IMR-90 (cell line): ENCODE data around the gene KRT6A. TPM values are rescaled to one million over a fixed set of nuclear protein-coding genes. Genes with fewer than 3 reads are reported as not detected.

Experiments used
- ATAC-seq: fragments of 200-7000 bp; cut with Tn5 transposase; 2 replicates; pipeline ENCODE4 v1.9.1; 2020; ENCODE audit warnings: low read depth, mild to moderate bottlenecking, moderate library complexity
- BruUV-seq: library from RNA; stranded (reverse); fragments of 400-500 nt; replicated peaks from 2 replicates; lab custom pipeline; 2021; lab: Mats Ljungman, UMichigan
- CTCF ChIA-PET: fragments of 300-600 bp; formaldehyde crosslinking; extraction: SDS; loops from one replicate; lab custom pipeline; 2021; ENCODE audit warnings: antibody characterized with exemption; lab: Yijun Ruan, JAX
- POLR2A ChIA-PET: fragments of 300-600 bp; sonication (Branson Sonifier 250); formaldehyde crosslinking; loops from one replicate; lab custom pipeline; 2022; ENCODE audit warnings: antibody characterized with exemption; ENCODE audit not compliant: unreplicated experiment; lab: Charles Lee
- DNase-seq: peaks from one replicate; pipeline ENCODE4 v3.0.0; 2013
- H2AFZ ChIP-seq: replicated peaks from 2 replicates; pipeline ENCODE3; 2013; ENCODE audit warnings: low read length, mild to moderate bottlenecking; ENCODE audit not compliant: poor library complexity
- H2AK5ac ChIP-seq: 2 replicates; pipeline ENCODE4 v1.6.1; 2013; ENCODE audit warnings: low read depth, low read length, inconsistent platforms
- H2AK9ac ChIP-seq: replicated peaks from 2 replicates; pipeline ENCODE3; 2013; ENCODE audit warnings: mild to moderate bottlenecking, low read depth, low read length, moderate library complexity; ENCODE audit not compliant: poor library complexity
- H2BK120ac ChIP-seq: 2 replicates; pipeline ENCODE4 v1.6.1; 2013; ENCODE audit warnings: low read depth, low read length, inconsistent platforms
- H2BK15ac ChIP-seq: 3 replicates; pipeline ENCODE4 v1.6.1; 2013; ENCODE audit warnings: low read depth, low read length, inconsistent platforms
- H2BK20ac ChIP-seq: 2 replicates; pipeline ENCODE4 v1.6.1; 2013; ENCODE audit warnings: low read depth, mild to moderate bottlenecking, inconsistent platforms, low read length, moderate library complexity
- H2BK5ac ChIP-seq: 2 replicates; pipeline ENCODE4 v1.6.1; 2013; ENCODE audit warnings: mild to moderate bottlenecking, low read depth, low read length, inconsistent platforms; ENCODE audit not compliant: poor library complexity, severe bottlenecking
- H3K14ac ChIP-seq: replicated peaks from 2 replicates; pipeline ENCODE4 v1.6.1; 2013; ENCODE audit warnings: low read depth, low read length, inconsistent platforms
- H3K18ac ChIP-seq: 2 replicates; pipeline ENCODE4 v1.6.1; 2013; ENCODE audit warnings: low read depth, low read length, control low read depth
- H3K23ac ChIP-seq: 2 replicates; pipeline ENCODE4 v1.6.1; 2013; ENCODE audit warnings: low read depth, low read length, inconsistent platforms
- H3K27ac ChIP-seq: 2 replicates; pipeline ENCODE4 v1.5.1; 2013; ENCODE audit warnings: mild to moderate bottlenecking, control low read depth, low read length; ENCODE audit not compliant: insufficient read depth
- H3K27me3 ChIP-seq: 2 replicates; pipeline ENCODE4 v1.6.1; 2013; ENCODE audit warnings: low read length; ENCODE audit not compliant: control insufficient read depth, insufficient read depth
- H3K36me3 ChIP-seq: 2 replicates; pipeline ENCODE4 v1.6.1; 2013; ENCODE audit warnings: low read length, mixed read lengths; ENCODE audit not compliant: control insufficient read depth, insufficient read depth
- H3K4ac ChIP-seq: 2 replicates; pipeline ENCODE4 v1.6.1; 2013; ENCODE audit warnings: low read depth, low read length, inconsistent platforms
- H3K4me1 ChIP-seq: 2 replicates; pipeline ENCODE4 v1.6.1; 2013; ENCODE audit warnings: low read length, mixed read lengths; ENCODE audit not compliant: control insufficient read depth, insufficient read depth
- H3K4me2 ChIP-seq: 2 replicates; pipeline ENCODE4 v1.6.1; 2013; ENCODE audit warnings: low read depth, mild to moderate bottlenecking, control low read depth, low read length, moderate library complexity
- H3K4me3 ChIP-seq: 2 replicates; pipeline ENCODE4 v1.5.1; 2013; ENCODE audit warnings: low read depth, mild to moderate bottlenecking, control low read depth, low read length, moderate library complexity; ENCODE audit not compliant: insufficient read depth
- H3K56ac ChIP-seq: 2 replicates; pipeline ENCODE4 v1.6.1; 2013; ENCODE audit warnings: low read length, inconsistent platforms; ENCODE audit not compliant: insufficient read depth; ENCODE audit errors: extremely low read depth
- H3K79me1 ChIP-seq, 2 experiments: 2 replicates each; pipeline ENCODE4 v1.6.1; 2013; ENCODE audit warnings: low read length in 2 of 2, inconsistent platforms in 1 of 2, low read depth in 1 of 2
- H3K9ac ChIP-seq: 2 replicates; pipeline ENCODE4 v1.6.1; 2013; ENCODE audit warnings: low read depth, low read length, control low read depth
- H3K9me1 ChIP-seq: 2 replicates; pipeline ENCODE4 v1.6.1; 2013; ENCODE audit warnings: low read length, inconsistent platforms; ENCODE audit not compliant: insufficient read depth
- H3K9me3 ChIP-seq: 2 replicates; pipeline ENCODE4 v1.6.1; 2013; ENCODE audit warnings: low read length; ENCODE audit not compliant: control insufficient read depth, insufficient read depth
- H4K20me1 ChIP-seq: 2 replicates; pipeline ENCODE4 v1.6.1; 2013; ENCODE audit warnings: low read length, inconsistent platforms; ENCODE audit not compliant: insufficient read depth
- H4K5ac ChIP-seq: 2 replicates; pipeline ENCODE4 v1.6.1; 2013; ENCODE audit warnings: mild to moderate bottlenecking, low read depth, low read length, control low read depth
- H4K8ac ChIP-seq, 2 experiments: 2 replicates each; pipeline ENCODE4 v1.6.1; 2013; ENCODE audit warnings: low read depth in 2 of 2, low read length in 2 of 2, control low read depth in 1 of 2, inconsistent platforms in 1 of 2
- H4K91ac ChIP-seq: 2 replicates; pipeline ENCODE4 v1.6.1; 2013; ENCODE audit warnings: low read depth, low read length, inconsistent platforms; ENCODE audit not compliant: insufficient read depth
- BHLHE40 ChIP-seq: fragments of 150-350 bp; IDR thresholded peaks from 2 replicates; pipeline ENCODE4 v1.6.1; 2016; ENCODE audit warnings: mild to moderate bottlenecking, low read depth, low read length
- CEBPB ChIP-seq: IDR thresholded peaks from 2 replicates; pipeline ENCODE4 v1.6.1; 2012; ENCODE audit warnings: low read depth, low read length, improper control_type of control experiment
- CHD1 ChIP-seq: IDR thresholded peaks from 2 replicates; pipeline ENCODE4 v1.6.1; 2012; ENCODE audit warnings: low read depth, low read length, improper control_type of control experiment
- CTCF ChIP-seq: conservative IDR thresholded peaks from 2 replicates; pipeline ENCODE4 v1.5.1; 2012; ENCODE audit warnings: mild to moderate bottlenecking, low read depth, low read length, improper control_type of control experiment
- ELK1 ChIP-seq: fragments of 150-350 bp; IDR thresholded peaks from 2 replicates; pipeline ENCODE4 v1.6.1; 2016; ENCODE audit warnings: low read depth, mild to moderate bottlenecking, low read length, moderate library complexity, borderline replicate concordance
- FOS ChIP-seq: fragments of 150-350 bp; IDR thresholded peaks from 2 replicates; pipeline ENCODE4 v1.6.1; 2016; ENCODE audit warnings: low read depth, low read length
- MAFK ChIP-seq: IDR thresholded peaks from 2 replicates; pipeline ENCODE4 v1.6.1; 2012; ENCODE audit warnings: low read depth, low read length, improper control_type of control experiment
- MAZ ChIP-seq: IDR thresholded peaks from 2 replicates; pipeline ENCODE4 v1.6.1; 2012; ENCODE audit warnings: low read depth, mild to moderate bottlenecking, low read length, improper control_type of control experiment, moderate library complexity, borderline replicate concordance
- MXI1 ChIP-seq: IDR thresholded peaks from 2 replicates; pipeline ENCODE4 v1.6.1; 2012; ENCODE audit warnings: low read depth, mild to moderate bottlenecking, low read length, moderate library complexity, borderline replicate concordance
- NFE2L2 ChIP-seq: fragments of 150-350 bp; IDR thresholded peaks from 2 replicates; pipeline ENCODE4 v1.6.1; 2016; ENCODE audit warnings: low read depth, mild to moderate bottlenecking, low read length
- POLR2A ChIP-seq: IDR thresholded peaks from 2 replicates; pipeline ENCODE4 v1.6.1; 2012; ENCODE audit warnings: mild to moderate bottlenecking, low read depth, low read length
- RAD21 ChIP-seq: IDR thresholded peaks from 2 replicates; pipeline ENCODE4 v1.6.1; 2012; ENCODE audit warnings: low read length, improper control_type of control experiment
- RCOR1 ChIP-seq: IDR thresholded peaks from 2 replicates; pipeline ENCODE4 v1.6.1; 2012; ENCODE audit warnings: mild to moderate bottlenecking, low read length, improper control_type of control experiment; ENCODE audit not compliant: insufficient replicate concordance
- RFX5 ChIP-seq: IDR thresholded peaks from 2 replicates; pipeline ENCODE4 v1.8.0; 2012; ENCODE audit warnings: low read depth, mild to moderate bottlenecking, low read length, moderate library complexity
- SMC3 ChIP-seq: fragments of 150-350 bp; IDR thresholded peaks from 2 replicates; pipeline ENCODE4 v1.6.1; 2016; ENCODE audit warnings: low read depth, mild to moderate bottlenecking, antibody characterized with exemption, low read length, moderate library complexity
- USF2 ChIP-seq: fragments of 150-350 bp; IDR thresholded peaks from 2 replicates; pipeline ENCODE4 v1.6.1; 2017; ENCODE audit warnings: mild to moderate bottlenecking, antibody characterized with exemption, low read length, low read depth
- WGBS, 2 experiments: methylation state at CpG; one replicate each; pipeline versions ENCODE4 v1.1.5 to v1.1.7; 2013; ENCODE audit warnings: missing lambda C conversion rate in 2 of 2; ENCODE audit not compliant: insufficient read length in 1 of 2; ENCODE audit errors: extremely low coverage in 2 of 2; 5-methylcytosine and 5-hydroxymethylcytosine counted together
- dilution Hi-C: fragments of 300-500 bp; cut with HindIII; formaldehyde crosslinking; loops from one replicate; pipeline ENCODE4 v1.14.3; 2018; ENCODE audit warnings: low sequenced_read_pairs; ENCODE audit not compliant: unreplicated experiment
- in situ Hi-C: fragments of 300-500 bp; cut with MboI; formaldehyde crosslinking; loops from 3 replicates; pipeline ENCODE4 v1.14.3; 2019; ENCODE audit warnings: low sequenced_read_pairs, inconsistent platforms, mixed read lengths
- intact Hi-C: fragments of 100-400 bp; cut with micrococcal nuclease; formaldehyde crosslinking; loops from 2 replicates; pipeline ENCODE4 v1.10.0; 2022
- polyA plus RNA-seq, 3 experiments: library from polyadenylated mRNA; depleted of rRNA; stranded (reverse); fragments of >200 nt; gene quantifications; 2 replicates each; pipeline ENCODE4 v1.2.3, GENCODE V29; 2012; ENCODE audit warnings: low replicate concordance in 1 of 3
- total RNA-seq: library from RNA; depleted of rRNA; stranded (reverse); fragments of >200 nt; gene quantifications from 2 replicates; pipeline ENCODE4 v1.2.3, GENCODE V29; 2012

KRT6A gene
- total and polyA plus RNA-seq, 2 of the 4 experiments (the other 2 are of a cell fraction) = not detected

DNA sequence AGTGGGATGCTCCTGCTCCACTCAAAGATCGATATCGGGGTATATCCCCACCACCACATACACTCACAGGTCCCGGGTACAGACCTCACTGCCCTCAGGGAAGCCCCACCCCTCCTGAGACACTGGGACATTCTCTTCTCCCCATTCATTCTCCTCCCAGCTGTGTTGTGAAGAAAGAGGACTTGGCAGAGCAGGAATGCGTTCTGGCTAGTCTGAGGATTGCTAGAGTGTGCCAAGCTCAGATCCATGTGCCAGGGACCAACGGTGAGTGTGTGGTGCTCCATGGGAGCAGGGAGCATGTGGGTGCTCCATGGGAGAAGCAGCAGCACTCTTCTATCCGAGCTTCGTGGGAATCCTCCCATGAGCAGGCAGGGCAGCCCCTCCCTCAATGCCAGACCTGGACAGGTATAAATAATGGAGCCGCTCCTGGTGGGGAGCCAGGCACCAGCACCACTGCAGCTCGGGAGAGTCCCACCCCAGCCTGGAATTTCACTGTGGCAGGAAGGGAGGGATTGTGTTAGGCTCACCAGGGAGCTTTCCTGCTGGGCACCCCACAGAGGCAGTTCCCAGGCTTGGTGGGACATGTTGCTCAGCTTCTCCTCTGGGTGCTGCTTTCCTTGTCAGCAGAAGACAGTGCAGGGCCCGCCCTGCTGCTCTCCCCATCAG, 29.4 kb upstream of the KRT6A start:
- H3K4me1 ChIP-seq = no peaks in the 10 kb centered on the region
- H3K4me2 ChIP-seq = no peak overlapping the region
- no peak overlapping the region for H2AK5ac ChIP-seq
- H3K23ac ChIP-seq = no peak overlapping the region
- no peak overlapping the region for H3K4ac ChIP-seq
- H2BK15ac ChIP-seq = no peak overlapping the region
- no peak overlapping the region for H2BK20ac ChIP-seq
- H2AK9ac ChIP-seq = no peak overlapping the region
- H3K9ac ChIP-seq = no peak overlapping the region
- H3K4me3 ChIP-seq = no peak overlapping the region
- ChIA-PET POLR2A (no interaction called here), CTCF (no interaction called here)
- no peak overlapping the region for H3K18ac ChIP-seq
- H2BK5ac ChIP-seq = no peak overlapping the region
- in situ Hi-C loops (no loop called here), dilution Hi-C loops (no loop called here), intact Hi-C loops (no loop called here)
- H2BK120ac ChIP-seq = no peak overlapping the region
- no TSS peak for BruUV-seq
- TF ChIP-seq RFX5 (no peak), MAFK (no peak), RCOR1 (no peak), CTCF (no peak), USF2 (no peak), RAD21 (no peak), BHLHE40 (no peak), FOS (no peak), MAZ (no peak), ELK1 (no peak), POLR2A (no peak), MXI1 (no peak), CHD1 (no peak), NFE2L2 (no peak), SMC3 (no peak), CEBPB (no peak)
- no peak overlapping the region for H3K27ac ChIP-seq
- H4K20me1 ChIP-seq = no peaks in the 10 kb centered on the region; the same call in 1 of the 2 replicates
- no peak overlapping the region for H4K5ac ChIP-seq
- H4K91ac ChIP-seq = no peak overlapping the region
- H3K56ac ChIP-seq = no peak overlapping the region
- ATAC-seq (no peak), DNase-seq (no peak)
- 41% methylated on average over 5 of the region's 10 CpGs; no CpG with 5 or more reads in 1 of the 2 experiments for WGBS, 2 experiments
- H3K36me3 ChIP-seq = no peaks in the 10 kb centered on the region
- no peak overlapping the region for H4K8ac ChIP-seq
- no peaks in the 10 kb centered on the region for H3K79me1 ChIP-seq
- H3K9me3 ChIP-seq = no peaks in the 10 kb centered on the region
- no peak overlapping the region for H3K14ac ChIP-seq
- H3K9me1 ChIP-seq = no peaks in the 10 kb centered on the region
- H2AFZ ChIP-seq = no peak overlapping the region
- peaks cover 40% of the 10 kb centered on the region for H3K27me3 ChIP-seq
